Cardiac muscle cell (in vitro differentiated cells and primary cell): ENCODE results near the gene RPL7A. TPM values are rescaled to one million over a fixed set of nuclear protein-coding genes. Genes with fewer than 3 reads are reported as not detected.

ENCODE experiments used
- DNase-seq, 2 donors: peaks; one replicate each; pipeline versions ENCODE4 v3.0.0 to v3.0.0-alpha.2; 2010 to 2017; ENCODE audit warnings: low read depth in 1 of 2, low spot score in 1 of 2
- H3K27ac ChIP-seq: fragments of 200-600 bp; sonication (generic); 2 replicates; pipeline ENCODE4 v1.5.1; 2016
- H3K27me3 ChIP-seq: fragments of 200-600 bp; sonication (generic); 2 replicates; pipeline ENCODE4 v1.6.0; 2016; ENCODE audit warnings: control low read depth
- H3K36me3 ChIP-seq: fragments of 200-600 bp; sonication (generic); 2 replicates; pipeline ENCODE4 v1.5.1; 2016; ENCODE audit warnings: control low read depth
- H3K4me1 ChIP-seq: fragments of 200-600 bp; sonication (generic); 2 replicates; pipeline ENCODE4 v1.8.1; 2017; ENCODE audit warnings: low read depth, mild to moderate bottlenecking, mixed run types
- H3K4me3 ChIP-seq: fragments of 200-600 bp; sonication (generic); 2 replicates; pipeline ENCODE4 v1.5.1; 2016; ENCODE audit warnings: mild to moderate bottlenecking
- H3K9me3 ChIP-seq: fragments of 200-600 bp; sonication (generic); 2 replicates; pipeline ENCODE4 v1.5.1; 2017; ENCODE audit warnings: low read depth, mild to moderate bottlenecking, control low read depth
- CTCF ChIP-seq: IDR thresholded peaks from 2 replicates; pipeline ENCODE4 v1.5.1; 2012; ENCODE audit warnings: low read depth, mild to moderate bottlenecking, low read length
- polyA plus RNA-seq: library from polyadenylated mRNA; unstranded; fragments of >200 nt; fragmentation: Nextera tagmentation; extraction: Ambion mirVana; gene quantifications from 2 replicates; pipeline ENCODE4 v1.2.1, GENCODE V29; 2016
- total RNA-seq: library from RNA; depleted of rRNA; stranded (reverse); fragments of >200 nt; gene quantifications from 2 replicates; pipeline ENCODE4 v1.2.3, GENCODE V29; 2016

Gene RPL7A
- total and polyA plus RNA-seq, 2 experiments from 2014 or later = 404 to 2,233 TPM

GRCh38 chr9:133351908-133352634 is 4.1 kb downstream of the RPL7A start:
- Histone ChIP-seq H3K4me1 (peaks cover 10% of the 10 kb centered on the region), H3K4me3 (no peak overlapping the region), H3K27me3 (no peaks in the 10 kb centered on the region), H3K27ac (peak overlapping the region; percentile 42), H3K9me3 (no peaks in the 10 kb centered on the region), H3K36me3 (peaks cover 44% of the 10 kb centered on the region)
- peak; percentile 69 for DNase-seq
- TF ChIP-seq CTCF = peak; percentile 69

- Histone ChIP-seq H3K4me1 (peaks cover 12% of the 10 kb centered on the region), H3K27me3 (no peaks in the 10 kb centered on the region), H3K36me3 (peaks cover 44% of the 10 kb centered on the region), H3K4me3 (no peak overlapping the region), H3K27ac (peak overlapping the region; percentile 42), H3K9me3 (no peaks in the 10 kb centered on the region)
- no peak for TF ChIP-seq CTCF
- DNase-seq = no peak
These were observed 4.8 kb downstream of the RPL7A start for GRCh38 chr9:133352635-133353340.

GRCh38 chr9:133353548-133353947 is 5.5 kb downstream of the RPL7A start:
- TF ChIP-seq CTCF = no peak
- DNase-seq = no peak
- peaks cover 12% of the 10 kb centered on the region for H3K4me1 ChIP-seq
- H3K27ac ChIP-seq = no peak overlapping the region
- no peaks in the 10 kb centered on the region for H3K9me3 ChIP-seq
- no peaks in the 10 kb centered on the region for H3K27me3 ChIP-seq
- no peak overlapping the region for H3K4me3 ChIP-seq
- peaks cover 44% of the 10 kb centered on the region for H3K36me3 ChIP-seq

- TF ChIP-seq CTCF = no peak
- Histone ChIP-seq H3K9me3 (no peaks in the 10 kb centered on the region), H3K4me3 (no peak overlapping the region), H3K4me1 (peaks cover 12% of the 10 kb centered on the region), H3K27ac (no peak overlapping the region), H3K36me3 (peaks cover 37% of the 10 kb centered on the region), H3K27me3 (no peaks in the 10 kb centered on the region)
- no peak for DNase-seq
These were observed 6.7 kb downstream of the RPL7A start for GRCh38 chr9:133354766-133355165.

GRCh38 chr9:133355881-133356357 is 7.9 kb downstream of the RPL7A start:
- Histone ChIP-seq H3K4me1 (peaks cover 12% of the 10 kb centered on the region), H3K4me3 (peak overlapping the region; percentile 78), H3K36me3 (peaks cover 28% of the 10 kb centered on the region), H3K27me3 (no peaks in the 10 kb centered on the region), H3K9me3 (no peaks in the 10 kb centered on the region), H3K27ac (peak overlapping the region; percentile 59)
- TF ChIP-seq CTCF = no peak
- no peak for DNase-seq
